HG03342 (cell line): ENCODE data around the gene AKAP6.

Source experiments
- ATAC-seq: cut with Tn5 transposase; IDR thresholded peaks from one replicate; pipeline ENCODE4 v1.9.1; 2021; ENCODE audit warnings: mild to moderate bottlenecking, moderate library complexity; ENCODE audit not compliant: unreplicated experiment

AKAP6 gene

GRCh38 chr14:32473464-32473855 is 144.4 kb downstream of the AKAP6 start:
- ATAC-seq: no peak

GRCh38 chr14:32474478-32475195 is 145.5 kb downstream of the AKAP6 start:
- no peak for ATAC-seq

GRCh38 chr14:32476532-32476931 is 147.4 kb downstream of the AKAP6 start:
- no peak for ATAC-seq

- no peak for ATAC-seq
Observed at GRCh38 chr14:32477396-32477795, 148.3 kb downstream of the AKAP6 start.

- ATAC-seq: no peak
Observed at GRCh38 chr14:32478050-32478449, 149.0 kb downstream of the AKAP6 start.

GRCh38 chr14:32480337-32480736 is 151.2 kb downstream of the AKAP6 start:
- no peak for ATAC-seq

- no peak for ATAC-seq
Observed at GRCh38 chr14:32481707-32482106, 152.6 kb downstream of the AKAP6 start.

GRCh38 chr14:32491416-32492016 is 162.4 kb downstream of the AKAP6 start:
- ATAC-seq: no peak

- no peak for ATAC-seq
Observed at GRCh38 chr14:32492457-32492856, 163.4 kb downstream of the AKAP6 start.

- ATAC-seq: no peak
Observed at GRCh38 chr14:32494609-32495434, 165.7 kb downstream of the AKAP6 start.

GRCh38 chr14:32495435-32495734 is 166.3 kb downstream of the AKAP6 start:
- ATAC-seq: no peak

GRCh38 chr14:32497248-32497647 is 168.2 kb downstream of the AKAP6 start:
- ATAC-seq: no peak

GRCh38 chr14:32507029-32507984 is 178.2 kb downstream of the AKAP6 start:
- ATAC-seq: no peak

- no peak for ATAC-seq
Observed at GRCh38 chr14:32508281-32508680, 179.2 kb downstream of the AKAP6 start.

GRCh38 chr14:32509632-32510187 is 180.6 kb downstream of the AKAP6 start:
- no peak for ATAC-seq

GRCh38 chr14:32510815-32511214 is 181.7 kb downstream of the AKAP6 start:
- ATAC-seq: no peak

GRCh38 chr14:32512348-32512747 is 183.2 kb downstream of the AKAP6 start:
- no peak for ATAC-seq

- no peak for ATAC-seq
Observed at GRCh38 chr14:32512813-32513212, 183.7 kb downstream of the AKAP6 start.

- no peak for ATAC-seq
Observed at GRCh38 chr14:32513571-32514009, 184.5 kb downstream of the AKAP6 start.

- no peak for ATAC-seq
Observed at GRCh38 chr14:32514236-32514635, 185.1 kb downstream of the AKAP6 start.

- ATAC-seq: no peak
Observed at GRCh38 chr14:32514681-32515080, 185.6 kb downstream of the AKAP6 start.
